Neural progenitor cell (in vitro differentiated cells): ENCODE measurements around the gene RAB6A.

Source experiments
- CTCF ChIP-seq: fragments of 200-600 bp; sonication (generic); IDR thresholded peaks from 2 replicates; pipeline ENCODE4 v1.5.1; 2017; ENCODE audit warnings: antibody characterized with exemption, mild to moderate bottlenecking
- EZH2 ChIP-seq: fragments of 200-600 bp; sonication (generic); IDR thresholded peaks from 2 replicates; pipeline ENCODE4 v1.6.1; 2017; ENCODE audit warnings: antibody characterized with exemption, mild to moderate bottlenecking, moderate library complexity
- EZH2phosphoT487 ChIP-seq: fragments of 200-600 bp; sonication (generic); IDR thresholded peaks from 2 replicates; pipeline ENCODE4 v1.6.1; 2017; ENCODE audit warnings: antibody characterized with exemption

- TF ChIP-seq CTCF: no peak
- no peak for TF ChIP-seq EZH2
- TF ChIP-seq EZH2phosphoT487: no peak
These were observed 17.8 kb downstream of the RAB6A start for GRCh38 chr11:73743045-73743444.
